Stimulated activated CD8-positive, alpha-beta memory T cell treated with anti-CD3 and anti-CD28 coated beads, Interleukin-12 subunit alpha, Interleukin-12 subunit beta, amount 100 ng/mL, for 24 hours (primary cell): Measurements from ENCODE around the gene ABCG4.
A peak's percentile ranks its signal among the peaks of the same experiment; 100 is the strongest.
"Not testable (repeated sequence)": the region's sequence is repeated elsewhere in the genome, so short reads cannot be mapped to it uniquely, and the experiment has no call there.

Experiments used
- DNase-seq: peaks from one replicate; pipeline ENCODE4 v3.0.0-alpha.2; 2020; ENCODE audit errors: extremely low read depth

ABCG4 gene

GRCh38 chr11:119153049-119153818 lies 4.4 kb downstream of the ABCG4 start:
- no peak for DNase-seq

- no peak for DNase-seq
These were observed 5.3 kb downstream of the ABCG4 start for GRCh38 chr11:119154178-119154577.

- no peak for DNase-seq
These were observed 7.1 kb downstream of the ABCG4 start for GRCh38 chr11:119155733-119156492.

DNA sequence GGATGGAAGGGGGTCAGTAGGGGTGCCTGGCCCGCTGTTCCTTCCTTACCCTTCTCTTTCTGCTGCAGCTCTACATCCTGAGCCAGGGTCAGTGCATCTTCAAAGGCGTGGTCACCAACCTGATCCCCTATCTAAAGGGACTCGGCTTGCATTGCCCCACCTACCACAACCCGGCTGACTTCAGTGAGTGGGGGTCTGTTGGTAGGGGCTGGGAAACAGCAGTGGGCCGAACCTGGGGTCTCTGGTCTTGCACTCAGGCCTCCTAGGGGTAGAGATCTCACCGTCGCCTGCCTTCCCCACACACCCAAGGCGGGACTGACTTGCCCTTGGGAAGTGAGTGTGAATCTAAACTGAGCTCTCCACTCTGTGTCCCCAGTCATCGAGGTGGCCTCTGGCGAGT lies 7.6 kb downstream of the ABCG4 start:
- no peak for DNase-seq

DNA sequence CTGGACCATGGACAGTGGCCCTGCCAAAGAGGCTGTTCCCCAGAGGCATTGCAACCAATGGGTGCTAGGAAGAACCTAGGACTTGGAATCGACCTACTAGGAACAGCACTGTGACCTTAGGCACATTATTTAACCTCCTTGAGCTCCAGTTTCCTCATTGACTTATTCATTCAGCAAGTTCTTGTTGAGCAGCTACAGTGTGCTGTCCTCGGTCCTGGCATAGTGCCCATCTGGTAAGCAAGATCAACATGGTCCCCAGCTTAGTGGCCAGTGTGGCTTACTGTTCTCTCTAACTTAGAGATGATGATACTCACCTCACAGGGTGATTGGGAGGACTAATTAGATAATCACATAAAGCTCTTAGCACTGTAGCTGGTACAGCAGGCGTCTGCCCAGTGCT lies 8.2 kb downstream of the ABCG4 start:
- DNase-seq, result no peak

DNA sequence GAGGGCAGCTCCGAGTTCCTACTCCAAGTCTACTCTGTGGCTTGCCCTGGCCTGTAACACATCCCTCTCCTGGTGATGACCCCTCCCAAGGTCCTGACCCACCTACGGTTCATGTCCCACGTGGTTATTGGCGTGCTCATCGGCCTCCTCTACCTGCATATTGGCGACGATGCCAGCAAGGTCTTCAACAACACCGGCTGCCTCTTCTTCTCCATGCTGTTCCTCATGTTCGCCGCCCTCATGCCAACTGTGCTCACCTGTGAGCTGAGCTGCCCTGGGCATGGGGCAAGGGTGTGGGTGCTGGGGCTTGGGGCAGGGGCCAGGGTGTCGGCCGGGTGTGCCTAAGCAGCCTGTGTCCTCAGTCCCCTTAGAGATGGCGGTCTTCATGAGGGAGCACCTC lies 9.6 kb downstream of the ABCG4 start:
- no peak for DNase-seq

DNA sequence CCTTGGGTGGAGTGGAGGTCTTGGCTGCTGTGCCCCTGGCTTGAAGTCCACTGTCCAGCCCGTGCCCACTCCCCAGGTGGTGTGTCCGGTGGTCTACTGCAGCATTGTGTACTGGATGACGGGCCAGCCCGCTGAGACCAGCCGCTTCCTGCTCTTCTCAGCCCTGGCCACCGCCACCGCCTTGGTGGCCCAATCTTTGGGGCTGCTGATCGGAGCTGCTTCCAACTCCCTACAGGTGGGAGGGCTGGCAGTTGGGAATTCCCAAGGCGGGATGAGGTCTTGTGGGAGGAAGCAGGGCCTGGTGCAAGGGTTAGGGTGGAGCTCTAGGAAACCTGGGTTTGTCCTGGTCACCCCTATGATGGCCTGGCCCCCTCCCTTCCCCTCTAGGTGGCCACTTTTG lies 11.3 kb downstream of the ABCG4 start:
- DNase-seq, result no peak

GRCh38 chr11:119161871-119162270 lies 13.0 kb downstream of the ABCG4 start:
- DNase-seq, result no peak

- no peak for DNase-seq
These were observed 17.7 kb downstream of the ABCG4 start for GRCh38 chr11:119166368-119167076.

DNA sequence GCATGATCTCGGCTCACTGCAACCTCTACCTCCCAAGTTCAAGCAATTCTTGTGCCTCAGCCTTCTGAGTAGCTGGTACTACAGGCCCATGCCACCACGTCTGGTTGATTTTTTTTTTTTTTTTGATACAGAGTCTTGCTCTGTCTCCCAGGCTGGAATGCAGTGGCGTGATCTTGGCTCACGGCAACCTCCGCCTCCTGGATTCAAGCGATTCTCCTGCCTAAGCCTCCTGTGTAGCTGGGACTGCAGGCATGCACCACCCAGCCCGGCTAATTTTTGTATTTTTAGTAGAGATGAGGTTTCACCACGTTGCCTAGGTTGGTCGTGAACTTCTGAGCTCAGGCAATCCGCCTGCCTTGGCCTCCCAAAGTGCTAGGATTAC lies 18.2 kb downstream of the ABCG4 start:
- DNase-seq, result not testable (repeated sequence)

DNA sequence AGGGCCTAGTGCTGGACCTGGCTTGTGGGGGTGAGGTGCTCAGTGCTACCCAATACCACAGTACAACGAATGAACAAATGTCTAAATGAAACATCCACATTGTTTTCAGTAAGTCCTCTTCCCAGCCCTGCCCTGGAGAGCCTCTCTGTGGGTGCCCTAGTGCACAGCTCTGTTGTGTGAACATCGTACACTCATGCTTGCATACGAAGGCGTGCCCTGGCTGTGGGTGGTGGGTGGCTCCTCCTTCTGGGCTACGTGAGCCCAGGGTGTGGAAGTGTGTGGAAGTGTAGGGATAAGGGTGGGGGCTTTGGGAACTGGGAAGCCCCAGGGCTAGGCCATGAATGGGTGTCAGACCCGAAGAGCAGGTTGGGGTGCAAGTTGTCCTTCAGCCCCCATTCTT lies 19.1 kb downstream of the ABCG4 start:
- DNase-seq, result no peak

DNA sequence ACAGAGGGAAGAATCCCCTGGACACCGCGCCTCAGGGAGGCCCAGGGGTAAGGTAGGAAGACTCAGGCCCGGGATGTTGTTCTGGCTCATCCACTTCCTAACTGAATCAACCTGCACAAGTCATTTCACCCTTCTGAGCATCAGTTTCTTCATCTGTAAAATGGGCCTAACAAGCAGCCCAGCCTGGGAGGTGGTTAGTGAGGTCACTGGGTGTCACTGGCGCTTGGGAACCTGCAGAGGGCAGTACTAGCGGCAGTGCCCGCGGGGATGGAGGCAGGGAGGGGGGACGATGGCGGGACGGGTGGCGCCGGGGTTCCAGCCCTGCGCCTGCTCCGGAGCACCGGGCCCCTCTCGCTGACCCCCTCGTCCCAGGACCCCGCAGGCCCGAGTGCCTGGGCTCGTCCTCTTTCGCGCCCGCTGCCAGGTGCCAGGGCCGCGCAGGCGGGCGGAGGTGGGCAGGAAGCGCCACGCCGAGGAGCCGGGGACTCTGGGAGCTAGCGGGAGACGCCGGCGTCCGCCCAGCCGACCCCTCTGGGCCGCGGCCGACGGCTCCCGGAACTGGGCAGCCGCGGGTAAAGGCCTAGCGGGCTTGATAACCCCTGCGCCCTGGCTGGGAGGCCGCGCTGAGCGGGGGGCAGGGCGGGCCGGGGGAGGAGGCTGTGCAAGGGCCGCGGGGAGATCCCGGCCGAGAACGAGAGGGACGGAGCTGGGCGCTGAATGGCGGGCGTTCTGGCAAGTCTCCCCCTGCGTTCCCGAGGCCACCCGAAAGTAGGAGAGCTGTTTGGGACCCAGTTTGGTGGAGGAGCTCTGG lies 19.8 kb downstream of the ABCG4 start, which contains the start of gene NLRX1:
Gene NLRX1, plus strand, starts transcription at position 255 of the 811 bp plus-strand sequence. CDS start 2,679 bp downstream, outside the sequence.
- DNase-seq, result peak; percentile 65

GRCh38 chr11:119169282-119169719 lies 20.4 kb downstream of the ABCG4 start:
- DNase-seq, result no peak

DNA sequence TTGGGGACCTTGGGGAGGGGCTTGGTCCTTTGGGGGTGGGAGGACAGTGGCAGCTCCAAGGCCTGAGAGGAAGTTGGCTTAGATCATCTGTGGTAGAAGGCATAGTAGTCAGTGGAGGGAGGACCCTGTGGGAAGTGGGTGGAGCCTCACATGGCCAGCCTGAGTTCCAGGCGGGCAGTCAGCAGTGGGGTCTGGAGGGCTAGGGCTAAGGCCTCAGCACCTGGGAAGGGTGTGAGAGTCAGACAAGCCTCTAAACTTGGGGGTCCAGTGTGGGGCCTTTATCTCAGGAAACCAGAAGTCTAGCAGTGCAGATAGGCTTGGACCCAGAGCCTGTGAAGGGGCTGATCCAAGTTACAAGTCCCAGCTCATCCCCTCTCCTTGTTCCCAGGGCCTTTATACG lies 23.7 kb downstream of the ABCG4 start:
- no peak for DNase-seq

DNA sequence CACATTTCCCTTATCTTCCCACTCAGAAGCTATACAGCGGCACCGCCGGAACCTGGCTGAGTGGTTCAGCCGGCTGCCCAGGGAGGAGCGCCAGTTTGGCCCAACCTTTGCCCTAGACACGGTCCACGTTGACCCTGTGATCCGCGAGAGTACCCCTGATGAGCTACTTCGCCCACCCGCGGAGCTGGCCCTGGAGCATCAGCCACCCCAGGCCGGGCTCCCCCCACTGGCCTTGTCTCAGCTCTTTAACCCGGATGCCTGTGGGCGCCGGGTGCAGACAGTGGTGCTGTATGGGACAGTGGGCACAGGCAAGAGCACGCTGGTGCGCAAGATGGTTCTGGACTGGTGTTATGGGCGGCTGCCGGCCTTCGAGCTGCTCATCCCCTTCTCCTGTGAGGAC lies 24.6 kb downstream of the ABCG4 start:
- no peak for DNase-seq

DNA sequence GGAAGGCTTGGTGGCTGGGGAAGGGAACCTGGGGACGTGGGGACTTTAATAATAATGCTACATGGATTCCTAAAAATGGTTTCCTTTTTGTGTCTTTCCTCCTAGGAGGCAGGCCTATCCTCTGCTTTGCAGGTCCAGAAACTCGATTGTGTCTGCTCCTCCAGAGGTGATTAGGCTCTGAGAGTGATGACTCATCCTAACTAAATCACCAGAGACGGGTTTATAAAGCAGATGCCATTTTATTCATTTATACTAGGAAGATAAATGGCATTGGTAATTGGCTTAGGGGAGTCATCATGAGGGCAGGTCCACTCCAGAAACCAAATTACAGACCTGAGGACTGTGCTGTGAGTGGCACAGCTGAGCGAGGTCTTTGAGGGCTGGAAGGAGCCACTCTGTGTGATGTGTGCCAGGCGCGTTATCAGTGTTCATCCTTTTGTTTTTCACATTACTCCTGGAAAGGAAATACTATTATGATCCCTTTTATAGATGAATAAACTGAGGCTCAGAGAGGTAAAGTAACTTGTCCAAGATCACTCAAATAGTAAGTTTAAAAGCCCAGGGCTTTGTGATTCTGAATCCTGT lies 26.7 kb downstream of the ABCG4 start:
- DNase-seq, result no peak

DNA sequence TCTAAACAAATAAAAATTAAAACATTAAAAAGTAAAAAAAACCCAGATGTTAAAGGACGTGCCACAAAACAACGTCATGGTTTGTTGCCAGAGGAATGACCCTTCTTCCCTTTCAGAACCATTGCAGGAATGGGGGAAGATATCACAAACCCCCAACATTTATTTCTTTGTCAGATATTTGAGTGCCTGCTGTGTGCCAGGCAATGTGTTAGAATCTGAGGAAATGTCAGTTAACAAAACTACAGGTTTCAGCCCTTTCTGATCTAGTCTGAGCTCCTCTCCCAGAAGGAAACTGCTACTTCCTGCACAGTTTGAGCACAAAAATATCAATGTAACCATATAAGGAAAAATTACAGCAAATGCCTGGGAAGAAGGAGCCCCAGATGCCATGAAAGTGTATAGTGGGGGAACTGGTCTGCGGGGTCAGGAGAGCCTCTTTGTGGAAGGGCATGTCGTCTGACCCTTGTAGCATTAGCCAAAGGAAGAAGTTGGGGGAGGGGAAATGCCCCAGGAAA lies 29.4 kb downstream of the ABCG4 start:
- DNase-seq, result no peak

- DNase-seq, result no peak
These were observed 30.5 kb downstream of the ABCG4 start for GRCh38 chr11:119179342-119179741.

DNA sequence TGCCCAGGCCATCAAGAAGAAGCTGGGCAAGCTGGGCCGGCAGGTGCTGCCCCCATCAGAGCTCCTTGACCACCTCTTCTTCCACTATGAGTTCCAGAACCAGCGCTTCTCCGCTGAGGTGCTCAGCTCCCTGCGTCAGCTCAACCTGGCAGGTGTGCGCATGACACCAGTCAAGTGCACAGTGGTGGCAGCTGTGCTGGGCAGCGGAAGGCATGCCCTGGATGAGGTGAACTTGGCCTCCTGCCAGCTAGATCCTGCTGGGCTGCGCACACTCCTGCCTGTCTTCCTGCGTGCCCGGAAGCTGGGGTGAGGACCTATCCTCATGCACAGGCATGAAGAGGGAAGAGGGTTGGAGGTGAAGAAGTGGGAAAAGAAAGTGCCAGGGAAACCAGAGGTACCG lies 31.1 kb downstream of the ABCG4 start:
- DNase-seq, result no peak

DNA sequence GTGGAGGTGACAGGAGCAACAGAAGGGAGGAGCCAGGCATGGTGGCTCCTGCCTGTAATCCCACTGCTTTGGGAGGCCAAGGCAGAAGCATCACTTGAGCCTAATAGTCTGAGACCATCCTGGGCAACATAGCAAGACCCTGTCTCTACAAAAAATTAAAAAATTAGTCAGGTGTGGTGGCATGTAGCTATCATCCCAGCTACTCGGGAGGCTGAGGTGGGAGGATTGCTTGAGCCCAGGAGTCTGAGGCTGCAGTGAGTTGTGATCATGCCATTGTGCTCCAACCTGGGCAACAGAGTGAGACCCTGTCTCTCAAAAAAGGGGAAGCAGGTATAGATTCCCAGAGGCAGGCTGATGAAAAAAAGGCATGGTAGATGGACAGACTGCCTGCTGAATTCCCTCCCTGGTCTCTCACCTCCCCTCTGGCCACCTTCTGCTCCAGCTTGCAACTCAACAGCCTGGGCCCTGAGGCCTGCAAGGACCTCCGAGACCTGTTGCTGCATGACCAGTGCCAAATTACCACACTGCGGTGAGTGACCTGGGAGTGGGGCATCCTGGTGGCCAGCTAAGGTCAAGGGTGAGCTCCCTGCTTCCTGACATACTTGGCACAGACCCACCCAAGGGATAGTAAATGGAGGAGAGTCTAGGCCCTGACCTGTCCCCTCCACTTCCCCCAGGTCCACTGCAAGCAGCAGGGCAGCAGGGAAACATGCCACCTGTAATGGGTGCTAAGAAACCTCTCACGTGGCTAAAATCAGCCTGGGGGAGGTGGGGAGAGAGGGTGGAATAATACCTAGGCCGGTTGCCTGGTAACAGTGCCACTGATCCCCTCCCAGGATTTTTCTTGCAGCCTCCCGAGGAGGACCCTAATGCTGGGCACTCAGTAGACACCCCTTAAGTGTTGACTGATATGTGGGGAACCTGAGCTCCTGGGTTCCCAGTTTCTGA lies 32.2 kb downstream of the ABCG4 start:
- DNase-seq, result no peak
